ENCODE results near the gene FAM240A. TPM values are rescaled to one million over a fixed set of nuclear protein-coding genes. Genes with fewer than 3 reads are reported as not detected.

FAM240A gene
- total and polyA plus RNA-seq, 10 of the 15 experiments (the other 5 are each of a cell fraction or from before 2014, with no cell fraction given): not detected

- TF ChIP-seq ZNF592 (IDR thresholded peaks at IDR 0.05) (no peak), TAF1 (IDR thresholded peaks at IDR 0.05; ENCODE audit: borderline replicate concordance, low read depth, low read length) (no peak)
Measured at GRCh38 chr3:46564190-46565021, 47.9 kb upstream of the FAM240A start (continued).

DNA sequence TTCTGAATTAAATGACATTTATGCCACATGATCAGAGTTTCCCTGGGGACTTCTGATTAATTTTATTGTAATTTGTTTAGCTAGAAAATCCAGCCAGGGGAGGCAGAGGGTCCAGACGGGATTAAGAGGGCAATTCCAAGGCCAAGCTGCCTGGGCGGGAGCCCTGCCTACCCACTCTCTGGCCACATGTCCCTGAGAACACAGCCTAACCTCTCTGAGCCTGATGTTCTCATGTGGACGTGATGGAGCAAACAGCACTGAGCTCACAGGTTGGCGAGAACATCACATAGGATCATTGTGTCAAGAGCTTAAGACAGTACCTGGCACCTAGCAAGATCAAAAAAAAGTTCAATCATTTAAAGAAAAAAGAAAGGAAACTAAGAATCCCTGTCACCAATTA, 47.2 kb upstream of the FAM240A start:
- ATAC-seq (no peak), FAIRE-seq (no peak), DNase-seq (ENCODE audit: low read depth, low spot score) (no peak)
- ChIA-PET CTCF (interaction anchor here (1.7 kb wide), 1 partner anchor 76 kb away, joined by 11 read pairs; no protein-coding TSS in a partner anchor), RAD21 (ENCODE audit: unreplicated experiment) (no interaction called here), SMC1A (ENCODE audit: uncharacterized antibody, unreplicated experiment) (no interaction called here), POLR2A (no interaction called here)
- Histone ChIP-seq H3K27me3 (replicated peaks in 1 of 2; ENCODE audit: control insufficient read depth in 2 of 2, insufficient read depth in 2 of 2, low read length in 1 of 2) (peaks cover 2 to 6% of the 10 kb centered on the region in 2 experiments), H3K4me2 (ENCODE audit: control insufficient read depth, insufficient read depth) (no peak overlapping the region), H3K9me3 (replicated peaks; ENCODE audit: control insufficient read depth, insufficient read depth, low read length) (no peaks in the 10 kb centered on the region; the same call in 2 of the 3 replicates), H3K36me3 (ENCODE audit: control insufficient read depth in 2 of 2, insufficient read depth in 2 of 2, low read length in 1 of 2) (no peaks in the 10 kb centered on the region), H3K9ac (ENCODE audit: control insufficient read depth, insufficient read depth, low read length) (no peak overlapping the region), H4K20me1 (ENCODE audit: control insufficient read depth, insufficient read depth) (no peaks in the 10 kb centered on the region), H3K4me3 (no peak overlapping the region), H2AFZ (ENCODE audit: control insufficient read depth, low read depth, low read length) (no peak overlapping the region), H3K27ac (ENCODE audit: control insufficient read depth, insufficient read depth) (no peak overlapping the region), H3K79me2 (ENCODE audit: control insufficient read depth, insufficient read depth, low read length) (no peaks in the 10 kb centered on the region), H3K4me1 (ENCODE audit: control insufficient read depth, insufficient read depth, low read length) (no peaks in the 10 kb centered on the region)
- no TSS peak for BruUV-seq (replicated peaks)
- intact Hi-C loops (cut with micrococcal nuclease; ENCODE audit: unreplicated experiment) (no loop called here), in situ Hi-C loops (cut with MboI) (no loop called here)
- WGBS (ENCODE audit: insufficient coverage, insufficient replicate concordance, low lambda C conversion rate, missing lambda C conversion rate): 46% methylated on average over 4 of the region's 4 CpGs
- TF ChIP-seq PAX5 (IDR thresholded peaks at IDR 0.05; ENCODE audit: borderline replicate concordance, low read depth, low read length): no peak
- no peak for TF ChIP-seq MYC (IDR thresholded peaks at IDR 0.05; ENCODE audit: insufficient read depth, insufficient read length, insufficient replicate concordance, low read length, severe bottlenecking)
- no peak for TF ChIP-seq BMI1 (IDR thresholded peaks at IDR 0.05; ENCODE audit: borderline replicate concordance)
- TF ChIP-seq DPF2 (IDR thresholded peaks at IDR 0.05): no peak
- no peak for TF ChIP-seq SRF (IDR thresholded peaks at IDR 0.05; ENCODE audit: low read depth in 2 of 2, low read length in 2 of 2)
- TF ChIP-seq MTA3 (IDR thresholded peaks at IDR 0.05; ENCODE audit: borderline replicate concordance, low read length): no peak
- no peak for TF ChIP-seq RAD51 (IDR thresholded peaks at IDR 0.05)

All from GM12878 (cell line).